LNCAP (cell line): ENCODE data around the gene NIPAL4.

Source experiments
- CTCF ChIP-seq: fragments of 450-650 bp; IDR thresholded peaks from 2 replicates; pipeline ENCODE4 v1.5.1; 2017; ENCODE audit warnings: mild to moderate bottlenecking

NIPAL4 gene

DNA sequence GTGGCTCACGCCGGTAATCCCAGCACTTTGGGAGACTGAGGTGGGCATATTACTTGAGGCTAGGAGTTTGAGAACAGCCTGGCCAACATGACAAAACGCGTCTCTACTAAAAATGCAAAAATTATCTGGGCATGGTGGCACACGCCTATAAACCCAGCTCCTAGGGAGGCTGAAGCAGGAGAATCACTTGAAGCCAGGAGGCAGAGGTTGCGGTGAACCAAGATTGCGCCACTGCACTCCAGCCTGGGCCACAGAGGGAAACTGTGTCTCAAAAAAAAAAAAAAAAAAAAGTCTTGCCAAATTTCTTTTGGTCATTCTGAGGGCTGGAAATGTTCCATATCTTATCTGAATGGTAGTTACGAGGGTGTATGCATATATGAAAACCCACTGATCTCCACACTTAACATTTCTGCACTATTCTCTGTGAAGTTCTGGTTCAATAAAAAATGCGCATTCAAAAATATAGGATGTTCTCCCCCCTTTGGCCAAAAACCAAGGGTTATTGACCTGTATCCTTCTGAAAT is 13.5 kb upstream of the NIPAL4 start:
- TF ChIP-seq CTCF = no peak

GRCh38 chr5:157447201-157447637 is 12.8 kb upstream of the NIPAL4 start:
- no peak for TF ChIP-seq CTCF

- no peak for TF ChIP-seq CTCF
These were observed 10.8 kb upstream of the NIPAL4 start for GRCh38 chr5:157449011-157449723.

DNA sequence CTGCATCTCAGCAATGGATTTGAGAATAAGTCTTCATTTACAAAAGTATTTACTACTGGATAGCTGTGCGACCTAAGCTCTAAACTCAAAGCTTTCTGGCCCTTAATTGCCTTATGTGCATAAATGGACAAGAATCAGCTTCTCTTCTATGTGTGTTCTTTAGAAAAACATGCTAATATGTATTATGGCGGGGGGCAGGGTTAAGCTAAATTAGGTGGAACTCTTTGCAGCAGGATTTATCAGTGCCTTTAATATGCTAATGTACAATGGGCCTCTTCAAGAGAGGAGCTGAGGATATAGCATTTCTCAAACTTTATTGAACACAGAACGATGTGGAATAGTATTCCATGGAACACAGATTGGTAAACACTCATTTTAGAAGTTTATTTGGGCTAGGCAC is 10.0 kb upstream of the NIPAL4 start:
- no peak for TF ChIP-seq CTCF

- no peak for TF ChIP-seq CTCF
These were observed 8.2 kb upstream of the NIPAL4 start for GRCh38 chr5:157451806-157452205.

DNA sequence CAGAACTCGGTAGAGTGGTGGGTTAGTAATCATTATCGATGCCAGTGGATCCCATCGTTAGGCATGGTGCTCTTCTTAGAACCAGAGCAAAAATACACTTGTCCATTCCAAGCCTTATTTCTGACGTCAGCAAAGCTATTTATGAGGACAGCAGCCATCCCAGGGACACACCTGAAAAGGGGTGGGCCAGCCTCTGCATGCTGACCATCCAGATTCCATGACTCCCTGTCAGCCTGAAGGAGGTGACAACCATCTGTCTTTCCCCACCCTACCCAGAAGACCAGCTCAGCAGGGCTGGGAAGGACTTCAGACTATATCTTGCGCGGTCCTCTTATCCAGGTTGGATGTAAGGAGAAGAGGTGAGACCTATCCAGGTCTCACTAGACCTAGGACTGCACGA is 5.7 kb upstream of the NIPAL4 start:
- TF ChIP-seq CTCF = no peak

GRCh38 chr5:157455057-157455456 is 5.0 kb upstream of the NIPAL4 start:
- TF ChIP-seq CTCF = no peak
